ENCODE measurements around the gene FLNC. TPM values are rescaled to one million over a fixed set of nuclear protein-coding genes. Genes with fewer than 3 reads are reported as not detected.

FLNC gene
- total RNA-seq, 4 donors from 2014 or later: 5.7 to 12.6 (median 9.3) TPM

- H3K27ac ChIP-seq: no peak overlapping the region
- no peaks in the 10 kb centered on the region for H3K9me3 ChIP-seq
- no peak overlapping the region for H3K4me3 ChIP-seq (replicated peaks in 1 of 3)
- 91 to 92% methylated on average over 19 to 25 of the region's 25 CpGs for WGBS, 2 donors
- intact Hi-C loops (cut with DNase I): no loop called here
- H3K36me3 ChIP-seq: no peaks in the 10 kb centered on the region
- no peak for DNase-seq
- TF ChIP-seq CTCF (IDR thresholded peaks at IDR 0.05) (no peak), POLR2A (IDR thresholded peaks at IDR 0.05) (no peak)
- H3K4me1 ChIP-seq: no peaks in the 10 kb centered on the region
- no peaks in the 10 kb centered on the region for H3K27me3 ChIP-seq
These were observed 14.6 kb downstream of the FLNC start for GRCh38 chr7:128844777-128845311.

GRCh38 chr7:128845475-128845874 is 15.3 kb downstream of the FLNC start:
- H3K4me3 ChIP-seq (replicated peaks in 1 of 3): no peak overlapping the region
- H3K36me3 ChIP-seq: no peaks in the 10 kb centered on the region
- H3K27ac ChIP-seq: no peak overlapping the region
- no peaks in the 10 kb centered on the region for H3K9me3 ChIP-seq
- no peaks in the 10 kb centered on the region for H3K4me1 ChIP-seq
- intact Hi-C loops (cut with DNase I): no loop called here
- no peaks in the 10 kb centered on the region for H3K27me3 ChIP-seq
- 85 to 92% methylated on average over 5 of the region's 5 CpGs for WGBS, 2 donors
- DNase-seq: no peak
- TF ChIP-seq CTCF (IDR thresholded peaks at IDR 0.05) (no peak), POLR2A (IDR thresholded peaks at IDR 0.05) (no peak)

GRCh38 chr7:128845987-128846386 is 15.8 kb downstream of the FLNC start:
- WGBS, 2 donors: 90 to 91% methylated on average over 10 to 16 of the region's 19 CpGs
- no peak for TF ChIP-seq CTCF (IDR thresholded peaks at IDR 0.05)
- TF ChIP-seq POLR2A (IDR thresholded peaks at IDR 0.05): no peak

GRCh38 chr7:128846781-128847444 is 16.7 kb downstream of the FLNC start:
- H3K27ac ChIP-seq: no peak overlapping the region
- H3K4me3 ChIP-seq (replicated peaks in 1 of 3): no peak overlapping the region
- H3K36me3 ChIP-seq: no peaks in the 10 kb centered on the region
- no peaks in the 10 kb centered on the region for H3K4me1 ChIP-seq
- DNase-seq: no peak
- H3K9me3 ChIP-seq: no peaks in the 10 kb centered on the region
- intact Hi-C loops (cut with DNase I): no loop called here
- TF ChIP-seq CTCF (IDR thresholded peaks at IDR 0.05) (no peak), POLR2A (IDR thresholded peaks at IDR 0.05) (no peak)
- no peaks in the 10 kb centered on the region for H3K27me3 ChIP-seq
- WGBS, 2 donors: 88 to 91% methylated on average over 14 of the region's 14 CpGs

More at GRCh38 chr7:128845987-128846386, 15.8 kb downstream of the FLNC start:
- no peak overlapping the region for H3K27ac ChIP-seq
- intact Hi-C loops (cut with DNase I): no loop called here
- H3K27me3 ChIP-seq: no peaks in the 10 kb centered on the region
- H3K9me3 ChIP-seq: no peaks in the 10 kb centered on the region
- no peak overlapping the region for H3K4me3 ChIP-seq (replicated peaks in 1 of 3)
- DNase-seq: no peak
- H3K4me1 ChIP-seq: no peaks in the 10 kb centered on the region
- H3K36me3 ChIP-seq: no peaks in the 10 kb centered on the region

- Histone ChIP-seq H3K27ac (no peak overlapping the region), H3K36me3 (no peaks in the 10 kb centered on the region), H3K9me3 (no peaks in the 10 kb centered on the region), H3K27me3 (no peaks in the 10 kb centered on the region), H3K4me3 (replicated peaks in 1 of 3) (no peak overlapping the region), H3K4me1 (no peaks in the 10 kb centered on the region)
- intact Hi-C loops (cut with DNase I): no loop called here
- 90 to 94% methylated on average over 3 to 17 of the region's 17 CpGs for WGBS, 2 donors
- no peak for TF ChIP-seq CTCF (IDR thresholded peaks at IDR 0.05)
- TF ChIP-seq POLR2A (IDR thresholded peaks at IDR 0.05): no peak
- no peak for DNase-seq
These were observed 17.6 kb downstream of the FLNC start for GRCh38 chr7:128847721-128848211.
